Caco-2 (cell line): ENCODE results near the gene CCDC142. TPM values are rescaled to one million over a fixed set of nuclear protein-coding genes. Genes with fewer than 3 reads are reported as not detected.

Source experiments
- BruUV-seq: library from RNA; stranded (reverse); fragments of 400-500 nt; replicated peaks from 2 replicates; lab custom pipeline; 2021; lab: Mats Ljungman, UMichigan
- CTCF ChIA-PET: fragments of 300-600 bp; sonication (Branson Sonifier 250); formaldehyde crosslinking; loops from one replicate; lab custom pipeline; 2022; ENCODE audit warnings: antibody characterized with exemption; lab: Charles Lee
- POLR2A ChIA-PET: fragments of 300-600 bp; sonication (Branson Sonifier 250); formaldehyde crosslinking; loops from one replicate; lab custom pipeline; 2022; ENCODE audit warnings: antibody characterized with exemption; lab: Charles Lee
- DNase-seq, 2 experiments: peaks; one replicate each; pipeline versions ENCODE4 v3.0.0 to v3.0.0-alpha.2; 2020 to 2022
- H3K27me3 ChIP-seq: replicated peaks from 2 replicates; pipeline ENCODE4 v1.6.0; 2011; ENCODE audit warnings: low read length; ENCODE audit not compliant: control insufficient read depth, insufficient read depth
- H3K36me3 ChIP-seq: 2 replicates; pipeline ENCODE4 v1.5.1; 2011; ENCODE audit warnings: low read length; ENCODE audit not compliant: control insufficient read depth, insufficient read depth
- H3K4me1 ChIP-seq: fragments of 250-450 bp; sonication (Bioruptor Pico); 2 replicates; pipeline ENCODE4 v1.5.1; 2020; ENCODE audit warnings: mild to moderate bottlenecking
- H3K4me3 ChIP-seq: 2 replicates; pipeline ENCODE4 v1.5.1; 2011; ENCODE audit warnings: low read depth, mild to moderate bottlenecking, control low read depth, low read length
- H3K9me3 ChIP-seq: fragments of 250-450 bp; sonication (Bioruptor Pico); 2 replicates; pipeline ENCODE4 v1.5.1; 2020; ENCODE audit warnings: mild to moderate bottlenecking, moderate library complexity
- H3K27ac Mint-ChIP-seq: one replicate; pipeline ENCODE4 v1.8.0; 2022; ENCODE audit warnings: mixed read lengths; ENCODE audit not compliant: unreplicated experiment
- H3K27me3 Mint-ChIP-seq: one replicate; pipeline ENCODE4 v1.8.0; 2022; ENCODE audit warnings: mixed read lengths; ENCODE audit not compliant: insufficient read depth, unreplicated experiment
- H3K36me3 Mint-ChIP-seq: one replicate; pipeline ENCODE4 v1.8.0; 2022; ENCODE audit warnings: mild to moderate bottlenecking, mixed read lengths; ENCODE audit not compliant: insufficient read depth, unreplicated experiment
- H3K4me1 Mint-ChIP-seq: one replicate; pipeline ENCODE4 v1.8.0; 2022; ENCODE audit warnings: low read depth, mixed read lengths; ENCODE audit not compliant: unreplicated experiment
- H3K4me3 Mint-ChIP-seq: one replicate; pipeline ENCODE4 v1.8.0; 2022; ENCODE audit warnings: mild to moderate bottlenecking, moderate library complexity, mixed read lengths; ENCODE audit not compliant: unreplicated experiment
- H3K9me3 Mint-ChIP-seq: one replicate; pipeline ENCODE4 v1.8.0; 2022; ENCODE audit warnings: mixed read lengths; ENCODE audit not compliant: unreplicated experiment
- intact Hi-C: fragments of 100-400 bp; cut with micrococcal nuclease; formaldehyde crosslinking; loops from one replicate; pipeline ENCODE4 v1.10.0; 2022; ENCODE audit not compliant: unreplicated experiment
- total RNA-seq: library from RNA; stranded (reverse); gene quantifications from 2 replicates; pipeline ENCODE4 v1.2.3, GENCODE V29; 2022
- TF ChIP-seq, protein P1 (sequence below), 2 experiments: fragments of 200-600 bp in 1 of 2; IDR thresholded peaks; 1 replicate in 1 of 2; 2 replicates in 1 of 2; pipeline versions ENCODE4 v1.5.1 to v1.8.0; 2011 to 2022; ENCODE audit warnings: antibody characterized with exemption in 1 of 2, control low read depth in 1 of 2, inconsistent platforms in 1 of 2, low read depth in 1 of 2, low read length in 1 of 2, mild to moderate bottlenecking in 1 of 2, moderate library complexity in 1 of 2; ENCODE audit not compliant: insufficient read depth in 1 of 2, severe bottlenecking in 1 of 2, unreplicated experiment in 1 of 2

CCDC142 gene
- total RNA-seq, 1 experiment from 2014 or later: 39.0 TPM

DNA sequence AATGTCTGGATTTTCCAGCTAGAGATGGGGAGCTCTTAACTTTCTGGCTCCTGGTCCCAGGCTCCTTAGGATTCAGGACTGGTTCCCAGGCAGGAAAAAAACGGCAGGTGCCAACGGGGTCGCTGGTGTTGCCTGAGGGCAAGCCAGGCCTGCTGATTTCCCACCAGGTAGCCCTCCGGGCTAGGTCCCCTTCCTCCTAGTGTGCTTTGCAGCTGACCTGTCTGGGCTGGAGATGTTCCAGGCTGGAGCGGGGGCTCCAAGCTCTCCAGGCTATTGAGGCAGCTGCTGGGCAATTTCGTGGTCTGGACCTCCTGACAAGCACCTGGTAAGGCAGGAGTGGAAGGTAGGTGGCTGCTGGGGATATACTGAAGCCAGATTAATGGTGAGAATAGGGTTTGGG, 8.3 kb downstream of the CCDC142 start:
- ChIA-PET POLR2A (interaction anchor here (2.4 kb wide), 1 partner anchor 16 kb away, joined by 20 read pairs; the partner anchor contains the start of gene WBP1), CTCF (interaction anchor here (0.6 kb wide), 1 partner anchor 58 kb away, joined by 4 read pairs; no protein-coding TSS in a partner anchor)
- H3K4me3 Mint-ChIP-seq: peak overlapping the region; percentile 24

DNA sequence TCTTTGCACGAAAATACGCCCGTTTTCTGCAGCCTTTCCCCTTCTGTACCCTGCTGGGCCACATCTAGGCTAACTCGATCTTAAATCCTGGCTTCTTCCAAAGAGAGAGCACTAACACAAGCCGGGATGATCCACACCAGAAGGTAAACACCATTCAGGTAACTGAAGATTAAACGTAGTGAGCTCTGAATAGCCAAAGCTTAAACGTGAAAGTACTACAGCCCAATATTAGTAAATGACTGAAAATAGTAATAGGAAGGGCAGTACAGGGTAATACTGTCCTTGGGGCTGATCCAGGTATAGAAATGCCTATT, 9.9 kb downstream of the CCDC142 start:
- Histone ChIP-seq H3K4me1 (peaks cover 4% of the 10 kb centered on the region; the same call in 1 of the 2 replicates), H3K36me3 (no peaks in the 10 kb centered on the region), H3K9me3 (no peaks in the 10 kb centered on the region), H3K27me3 (no peaks in the 10 kb centered on the region), H3K4me3 (peak overlapping the region; percentile 65)
- no peak for DNase-seq
- peak overlapping the region; percentile 95 for H3K27ac Mint-ChIP-seq
- H3K27me3 Mint-ChIP-seq: no peaks in the 10 kb centered on the region
- POLR2A ChIA-PET: interaction anchor here (0.5 to 2.4 kb wide), 6 partner anchors 10 to 1672 kb away, joined by 3 to 20 read pairs (median 4); partner anchors contain the start of genes CCDC142, TTC31 and WBP1
- intact Hi-C loops: loop anchor here (1.0 kb wide), 4 partner anchors 10 to 114 kb away; partner anchors contain the start of genes AUP1, HTRA2, TTC31 and WBP1
- H3K4me1 Mint-ChIP-seq: peaks cover 8% of the 10 kb centered on the region
- peaks cover 52% of the 10 kb centered on the region for H3K36me3 Mint-ChIP-seq
- H3K4me3 Mint-ChIP-seq: peak overlapping the region; percentile 93
- TF ChIP-seq, protein P1, sequence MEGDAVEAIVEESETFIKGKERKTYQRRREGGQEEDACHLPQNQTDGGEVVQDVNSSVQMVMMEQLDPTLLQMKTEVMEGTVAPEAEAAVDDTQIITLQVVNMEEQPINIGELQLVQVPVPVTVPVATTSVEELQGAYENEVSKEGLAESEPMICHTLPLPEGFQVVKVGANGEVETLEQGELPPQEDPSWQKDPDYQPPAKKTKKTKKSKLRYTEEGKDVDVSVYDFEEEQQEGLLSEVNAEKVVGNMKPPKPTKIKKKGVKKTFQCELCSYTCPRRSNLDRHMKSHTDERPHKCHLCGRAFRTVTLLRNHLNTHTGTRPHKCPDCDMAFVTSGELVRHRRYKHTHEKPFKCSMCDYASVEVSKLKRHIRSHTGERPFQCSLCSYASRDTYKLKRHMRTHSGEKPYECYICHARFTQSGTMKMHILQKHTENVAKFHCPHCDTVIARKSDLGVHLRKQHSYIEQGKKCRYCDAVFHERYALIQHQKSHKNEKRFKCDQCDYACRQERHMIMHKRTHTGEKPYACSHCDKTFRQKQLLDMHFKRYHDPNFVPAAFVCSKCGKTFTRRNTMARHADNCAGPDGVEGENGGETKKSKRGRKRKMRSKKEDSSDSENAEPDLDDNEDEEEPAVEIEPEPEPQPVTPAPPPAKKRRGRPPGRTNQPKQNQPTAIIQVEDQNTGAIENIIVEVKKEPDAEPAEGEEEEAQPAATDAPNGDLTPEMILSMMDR (IDR thresholded peaks at IDR 0.05; ENCODE audit: insufficient read depth in 1 of 2, low read depth in 1 of 2, low read length in 1 of 2, severe bottlenecking in 1 of 2, unreplicated experiment in 1 of 2): no peak
- no peaks in the 10 kb centered on the region for H3K9me3 Mint-ChIP-seq
- TSS peak; percentile 89 for BruUV-seq
- CTCF ChIA-PET: interaction anchor here (1.1 to 1.7 kb wide), 5 partner anchors 10 to 59 kb away, joined by 3 to 7 read pairs (median 6); partner anchors contain the start of genes CCDC142, TTC31 and WBP1

More for the DNA sequence above, 8.3 kb downstream of the CCDC142 start:
- Mint-ChIP-seq H3K4me1 (peaks cover 8% of the 10 kb centered on the region), H3K27ac (no peak overlapping the region), H3K27me3 (no peaks in the 10 kb centered on the region), H3K9me3 (no peaks in the 10 kb centered on the region), H3K36me3 (peaks cover 58% of the 10 kb centered on the region)
- Histone ChIP-seq H3K9me3 (no peaks in the 10 kb centered on the region), H3K4me3 (no peak overlapping the region), H3K36me3 (no peaks in the 10 kb centered on the region), H3K27me3 (no peaks in the 10 kb centered on the region), H3K4me1 (peaks cover 4% of the 10 kb centered on the region; the same call in 1 of the 2 replicates)
- no TSS peak for BruUV-seq
- intact Hi-C loops: no loop called here
- TF ChIP-seq, protein P1 (IDR thresholded peaks at IDR 0.05; ENCODE audit: insufficient read depth in 1 of 2, low read depth in 1 of 2, low read length in 1 of 2, severe bottlenecking in 1 of 2, unreplicated experiment in 1 of 2): no peak
- no peak for DNase-seq

DNA sequence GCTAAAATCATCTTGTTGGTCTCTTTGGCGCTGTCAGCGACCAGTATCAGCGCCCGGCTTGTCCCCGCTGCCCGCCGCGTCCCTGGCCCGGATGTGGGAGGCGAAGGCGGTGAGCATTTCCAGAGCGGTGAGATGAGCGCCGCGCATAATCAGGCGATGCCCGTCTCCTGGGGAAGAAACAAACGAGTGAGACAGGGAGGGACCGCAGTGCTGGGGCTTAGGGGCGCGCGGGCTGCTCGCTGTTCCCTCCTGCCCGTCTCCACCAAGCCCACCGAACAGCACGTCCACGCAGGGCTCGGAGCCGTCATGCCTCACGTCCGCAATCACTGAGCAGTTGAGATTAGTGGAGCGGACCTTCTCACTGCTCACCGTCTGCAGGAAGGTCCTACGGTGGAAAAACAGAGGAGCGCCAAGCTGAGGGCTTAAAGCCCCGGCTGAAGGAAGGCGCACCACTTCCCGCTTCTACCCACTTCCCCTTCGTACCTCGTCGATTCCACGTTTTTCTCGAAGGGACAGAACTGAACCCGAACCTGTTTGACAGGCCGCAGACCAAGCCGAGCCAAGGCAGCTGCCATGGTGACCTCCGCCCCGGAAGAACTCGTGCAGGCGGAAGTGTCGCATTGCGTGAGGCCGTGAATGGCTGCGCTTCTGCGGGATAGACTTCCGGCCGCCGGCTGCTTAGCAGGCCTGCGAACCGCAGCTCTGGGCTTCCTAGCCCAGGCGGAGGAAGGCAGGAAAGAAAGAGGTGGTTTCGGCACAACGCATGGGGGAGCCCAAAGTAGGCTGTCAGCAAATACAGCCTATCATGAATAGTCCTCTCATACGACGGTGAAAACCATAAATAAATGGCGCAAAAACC, 10.5 kb downstream of the CCDC142 start, which contains the start of gene MRPL53:
TSS of gene MRPL53 (minus strand) at position 595 of the 859 bp plus-strand sequence. CDS start at position 575, 20 bp downstream.
- Mint-ChIP-seq H3K36me3 (peaks cover 48% of the 10 kb centered on the region), H3K9me3 (no peaks in the 10 kb centered on the region), H3K27ac (peak within 1 kb of the TSS; percentile 95), H3K4me1 (peaks cover 8% of the 10 kb centered on the region), H3K4me3 (peak within 1 kb of the TSS; percentile 93), H3K27me3 (no peaks in the 10 kb centered on the region)
- H3K36me3 ChIP-seq: no peaks in the 10 kb centered on the region
- no peaks in the 10 kb centered on the region for H3K9me3 ChIP-seq
- intact Hi-C loops: loop anchor here (1.0 kb wide), 4 partner anchors 11 to 115 kb away; partner anchors contain the start of genes AUP1, HTRA2, TTC31 and WBP1
- peak; percentile 97 for DNase-seq
- BruUV-seq: TSS peak; percentile 89
- POLR2A ChIA-PET: interaction anchor here (0.6 to 2.4 kb wide), 6 partner anchors 10 to 32 kb away, joined by 3 to 20 read pairs (median 4); partner anchors contain the start of genes CCDC142, TTC31 and WBP1
- H3K4me1 ChIP-seq: peaks cover 4% of the 10 kb centered on the region; the same call in 1 of the 2 replicates
- CTCF ChIA-PET: interaction anchor here (0.6 to 1.7 kb wide), 6 partner anchors 10 to 691 kb away, joined by 3 to 7 read pairs (median 6); partner anchors contain the start of genes CCDC142, TTC31 and WBP1
- no peaks in the 10 kb centered on the region for H3K27me3 ChIP-seq
- TF ChIP-seq, protein P1 (IDR thresholded peaks at IDR 0.05; ENCODE audit: insufficient read depth in 1 of 2, low read depth in 1 of 2, low read length in 1 of 2, severe bottlenecking in 1 of 2, unreplicated experiment in 1 of 2): no peak
- peak within 1 kb of the TSS; percentile 65 for H3K4me3 ChIP-seq
